Head of caudate nucleus (tissue), 42 donors: ENCODE measurements around the gene KIRREL3.

ENCODE experiments used
- DNase-seq, 42 donors: peaks; one replicate each; pipeline versions ENCODE4 v3.0.0 to v3.0.0-alpha.2; 2020 to 2021; ENCODE audit warnings: mixed read lengths in 7 of 42
- intact Hi-C: fragments of 100-400 bp; cut with DNase I; formaldehyde crosslinking; loops from one replicate; pipeline ENCODE4 v1.15.0; 2022

Gene KIRREL3

GRCh38 chr11:126743628-126744027, 256.9 kb downstream of the KIRREL3 start:
- intact Hi-C loops = no loop called here
- no peak for DNase-seq

GRCh38 chr11:126742582-126742981, 258.0 kb downstream of the KIRREL3 start:
- intact Hi-C loops = no loop called here
- no peak for DNase-seq

GRCh38 chr11:126740846-126741245, 259.7 kb downstream of the KIRREL3 start:
- intact Hi-C loops = no loop called here
- no peak for DNase-seq

DNA sequence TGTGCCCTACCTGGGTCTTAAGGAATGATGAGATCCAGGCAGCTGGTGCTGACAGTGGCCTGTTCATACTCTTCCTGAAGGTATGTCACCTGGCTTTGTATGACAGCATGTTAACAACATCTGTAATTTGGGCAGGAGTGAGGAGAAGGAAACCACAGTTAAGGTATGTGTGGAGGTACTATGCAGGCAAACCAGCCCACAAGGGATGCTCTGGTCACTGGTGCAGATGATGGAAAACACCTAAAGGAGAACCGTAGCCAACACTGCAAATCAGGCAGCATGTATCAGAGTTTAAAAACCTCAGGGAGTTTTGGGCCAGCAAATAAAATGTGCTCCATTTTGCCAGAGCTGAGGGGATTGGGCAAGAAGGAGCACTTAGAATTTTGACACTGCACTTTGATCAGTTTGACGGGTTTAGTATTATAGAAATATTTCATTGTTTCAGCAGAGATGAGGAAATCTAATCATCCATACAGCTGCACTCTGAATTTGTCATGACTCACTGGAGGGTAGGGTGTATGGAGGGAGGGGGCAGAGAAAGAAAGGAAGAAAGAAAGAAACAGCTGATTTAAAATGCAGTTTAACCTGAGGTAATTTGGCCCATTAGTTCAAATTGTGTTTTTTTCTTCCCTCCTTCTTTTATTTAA, 260.9 kb downstream of the KIRREL3 start:
- no peak for DNase-seq
- intact Hi-C loops = no loop called here

- intact Hi-C loops = no loop called here
- DNase-seq = peak in 15 of 42 donors; percentile 22 to 71 (median 39)
Measured at GRCh38 chr11:126738295-126739031, 262.1 kb downstream of the KIRREL3 start.

GRCh38 chr11:126736682-126737572, 263.6 kb downstream of the KIRREL3 start:
- DNase-seq = peak in 18 of 42 donors; percentile 19 to 72 (median 42)
- intact Hi-C loops = no loop called here

- no peak for DNase-seq
- intact Hi-C loops = no loop called here
Measured at GRCh38 chr11:126734752-126735151, 265.8 kb downstream of the KIRREL3 start.

DNA sequence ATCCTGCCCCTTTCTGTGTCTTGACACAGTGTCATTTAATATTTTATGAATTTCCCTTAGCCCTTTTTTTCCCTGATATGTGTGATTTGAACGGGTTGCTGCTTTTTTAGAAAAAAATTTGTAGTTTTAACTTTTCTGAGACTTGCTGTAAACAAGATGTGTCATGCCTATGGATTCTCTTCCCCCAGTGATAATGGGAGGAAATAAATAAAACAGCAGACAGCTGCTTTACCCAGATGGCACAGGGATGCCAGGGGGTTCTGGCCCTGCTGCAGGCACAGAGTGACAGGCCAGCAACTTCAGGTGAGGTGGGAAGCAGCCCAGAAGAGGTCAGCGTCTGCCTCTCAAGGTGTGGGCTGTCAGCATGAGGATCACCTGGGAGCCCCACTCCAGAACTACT, 266.9 kb downstream of the KIRREL3 start:
- intact Hi-C loops = no loop called here
- DNase-seq = no peak

- no peak for DNase-seq
- intact Hi-C loops = no loop called here
Measured at GRCh38 chr11:126732981-126733380, 267.6 kb downstream of the KIRREL3 start.

DNA sequence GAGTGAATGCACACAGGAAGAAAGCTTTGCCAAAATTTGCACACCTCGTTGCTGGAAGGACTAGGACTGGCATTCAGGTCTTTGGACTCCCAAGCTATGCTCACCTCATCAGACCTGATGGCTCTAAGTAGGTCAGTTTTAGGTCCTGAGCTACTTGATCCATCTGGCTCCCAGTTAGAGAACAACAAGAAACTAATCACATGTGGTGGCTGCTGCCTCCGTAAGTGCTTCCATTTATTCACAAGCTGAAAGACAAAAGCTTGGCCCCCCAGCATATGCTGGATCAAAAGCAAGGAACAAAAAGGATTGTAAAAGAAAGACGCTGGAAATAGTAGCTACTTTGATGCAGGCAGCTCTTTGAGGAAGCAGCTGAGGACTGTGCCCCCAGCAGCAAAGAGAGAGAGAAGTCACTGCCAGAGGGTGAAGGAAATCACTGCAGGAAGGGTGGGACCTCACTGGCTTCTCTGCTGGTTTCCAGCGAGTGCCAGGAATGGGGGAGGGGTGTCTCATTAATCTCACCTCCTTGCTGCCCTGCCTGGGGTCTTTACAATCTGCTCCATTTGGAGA, 268.9 kb downstream of the KIRREL3 start:
- intact Hi-C loops = no loop called here
- no peak for DNase-seq

- DNase-seq = no peak
- intact Hi-C loops = no loop called here
Measured at GRCh38 chr11:126727381-126727780, 273.2 kb downstream of the KIRREL3 start.

DNA sequence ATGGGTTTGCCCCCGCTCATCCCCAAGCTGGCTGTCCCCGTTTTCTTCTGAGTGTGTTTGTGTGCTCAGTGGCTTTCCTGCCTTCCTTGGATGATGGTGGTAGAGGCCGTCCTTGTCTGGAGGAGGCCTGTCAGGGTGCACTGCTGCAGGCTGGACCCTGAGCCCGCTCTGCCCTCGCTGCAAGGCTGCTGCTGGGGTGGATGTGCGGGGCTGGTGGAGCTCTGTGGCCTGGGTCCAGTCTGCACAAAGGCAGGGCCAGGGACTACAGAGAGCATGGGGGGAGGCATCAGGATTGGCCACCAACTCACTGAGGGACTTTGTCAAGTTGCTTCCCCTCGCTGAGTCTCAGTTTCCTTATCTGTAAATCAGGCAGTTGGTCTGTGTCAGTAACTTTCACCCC, 275.0 kb downstream of the KIRREL3 start:
- no peak for DNase-seq
- intact Hi-C loops = no loop called here

DNA sequence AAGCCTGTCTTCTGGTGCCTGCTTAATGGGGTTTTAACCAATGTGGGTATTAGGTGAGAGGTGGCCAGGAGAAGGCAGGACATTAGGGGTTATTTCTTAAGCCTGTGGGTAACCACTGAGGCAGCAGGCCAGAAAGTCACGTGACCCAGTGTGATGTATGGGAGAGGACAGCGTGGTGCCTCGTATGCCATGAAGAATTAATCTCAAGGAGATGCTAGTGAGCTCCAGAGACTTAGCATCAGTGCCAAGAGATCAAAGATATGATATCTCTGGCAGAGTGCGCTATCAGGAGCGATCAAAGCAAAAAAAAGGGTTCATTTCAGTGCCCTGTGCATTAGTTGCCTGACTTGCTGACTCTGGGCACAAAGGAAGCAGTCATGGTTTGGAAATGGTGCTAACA, 275.5 kb downstream of the KIRREL3 start:
- intact Hi-C loops = no loop called here
- DNase-seq = no peak

DNA sequence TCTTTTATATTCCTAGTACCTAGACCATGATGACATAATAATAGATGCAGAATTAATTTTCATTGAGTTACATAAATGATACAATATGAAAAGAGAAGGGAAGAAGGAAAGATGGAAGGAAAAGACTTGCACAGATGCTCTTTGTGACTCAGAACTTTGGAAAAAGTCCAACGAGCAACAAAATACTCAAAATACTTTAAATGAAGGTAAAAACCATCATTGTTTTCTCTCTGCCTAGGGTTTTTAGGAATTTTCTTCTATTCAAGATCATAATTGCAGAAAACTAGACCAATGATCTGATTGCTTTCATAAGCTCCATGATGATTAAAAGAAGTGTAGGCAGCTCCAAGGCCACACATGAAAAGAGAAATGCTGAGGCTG, 276.9 kb downstream of the KIRREL3 start:
- intact Hi-C loops = loop anchor here (5.0 kb wide), 1 partner anchor 269 kb away; no protein-coding TSS in a partner anchor
- DNase-seq = no peak

DNA sequence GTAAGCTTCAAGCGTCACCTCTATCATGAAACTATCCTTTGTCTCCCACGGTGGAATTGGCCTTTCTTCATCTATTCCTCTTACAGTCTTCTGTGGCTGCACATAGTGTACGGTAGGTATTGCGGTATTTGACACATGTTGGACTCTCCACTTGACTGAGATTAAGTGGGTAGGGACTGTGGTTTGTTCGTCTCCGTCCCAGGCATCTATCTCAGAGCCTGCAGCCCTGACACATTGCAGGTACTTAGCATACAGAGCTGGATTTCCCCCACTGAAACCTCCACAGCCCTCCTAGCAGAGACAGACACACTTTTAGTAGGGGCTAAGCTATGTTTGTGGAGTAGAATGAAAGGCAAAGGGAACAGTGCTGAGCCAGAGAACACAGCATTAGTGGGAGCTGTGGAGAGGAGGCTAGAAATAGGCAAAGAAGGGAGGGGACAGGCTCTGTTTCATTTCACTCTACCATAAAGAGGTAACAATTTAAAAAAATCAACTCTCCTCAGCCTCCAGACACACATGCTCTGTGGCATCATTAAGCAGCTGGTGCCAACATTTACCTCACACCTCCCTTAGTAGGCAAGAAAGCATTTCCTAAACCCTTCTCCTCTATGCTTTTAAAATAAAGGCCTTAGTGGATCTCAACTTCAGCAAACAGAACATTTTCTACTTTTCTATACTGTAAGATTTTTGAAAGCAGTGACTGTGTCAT, 277.5 kb downstream of the KIRREL3 start:
- no peak for DNase-seq
- intact Hi-C loops = loop anchor here (5.0 kb wide), 1 partner anchor 269 kb away; no protein-coding TSS in a partner anchor

DNA sequence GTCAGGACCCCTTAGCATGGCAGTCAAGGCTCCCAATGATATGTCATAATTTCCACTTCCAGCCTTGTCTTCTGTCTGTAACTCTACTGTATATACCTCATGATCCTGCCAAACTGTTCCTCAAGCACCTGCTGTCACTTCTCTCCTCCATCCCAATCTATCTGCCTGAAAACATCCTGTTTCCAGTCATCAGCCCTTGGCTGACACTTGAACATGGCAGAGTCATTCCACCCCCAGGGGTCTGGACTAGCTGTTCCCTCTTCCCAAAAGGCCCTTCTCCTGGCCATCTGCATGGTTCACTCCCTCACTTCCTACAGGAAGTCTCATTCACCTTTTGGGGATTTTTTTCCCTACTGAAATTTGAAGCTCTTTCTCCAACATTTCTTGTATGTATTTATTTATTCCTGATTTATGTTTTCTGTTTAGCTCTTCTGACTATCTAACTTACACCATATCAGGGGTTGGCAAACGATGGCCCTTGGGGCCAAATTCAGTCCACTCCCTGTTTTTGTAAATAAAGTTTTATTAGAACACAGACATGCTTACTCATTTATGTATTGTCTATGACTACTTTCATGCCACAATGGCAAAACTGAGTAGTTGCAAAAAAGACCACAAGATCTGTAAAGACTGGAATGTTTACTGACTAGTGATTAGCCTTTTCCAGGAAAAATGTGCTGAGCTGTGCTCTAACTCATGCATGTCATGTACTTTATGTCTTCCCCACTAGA, 278.4 kb downstream of the KIRREL3 start:
- no peak for DNase-seq
- intact Hi-C loops = loop anchor here (5.0 kb wide), 1 partner anchor 270 kb away; no protein-coding TSS in a partner anchor

DNA sequence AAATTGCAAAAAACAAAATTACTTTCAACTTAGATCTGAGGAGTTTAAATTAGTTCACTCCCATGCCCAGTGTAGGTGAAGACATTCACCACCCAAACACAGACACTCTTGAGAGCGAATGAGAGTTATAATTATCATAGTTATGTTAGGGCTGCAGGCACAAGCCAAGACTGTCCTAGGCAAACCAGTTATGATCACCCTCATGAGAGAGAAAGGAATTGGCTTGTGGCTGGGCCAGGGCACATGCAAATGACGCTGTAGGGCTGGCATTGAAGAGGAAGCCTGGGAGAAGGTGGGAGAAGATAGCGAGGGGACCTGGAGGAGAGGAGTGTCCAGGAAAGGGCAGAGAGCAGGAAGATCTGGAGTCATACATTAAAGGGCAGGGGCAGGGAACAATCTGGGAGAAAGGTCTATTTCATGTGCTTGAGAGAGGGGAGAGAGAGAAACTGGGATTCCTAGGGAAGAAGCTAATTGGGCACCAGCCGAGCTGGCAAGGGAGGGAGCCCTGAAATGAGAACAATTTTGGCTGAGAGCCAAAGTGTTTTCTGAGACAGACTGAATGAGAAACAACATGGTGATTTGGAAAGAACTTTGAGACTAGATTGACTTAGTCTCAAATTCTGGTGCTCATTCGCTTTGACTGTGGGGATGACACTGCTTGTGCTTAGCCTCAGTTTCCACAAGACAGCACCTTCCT, 279.9 kb downstream of the KIRREL3 start:
- no peak for DNase-seq
- intact Hi-C loops = loop anchor here (5.0 kb wide), 1 partner anchor 272 kb away; no protein-coding TSS in a partner anchor
